HG02798 (cell line): ENCODE measurements around the gene SEC14L3.

Experiments used
- ATAC-seq: cut with Tn5 transposase; IDR thresholded peaks from one replicate; pipeline ENCODE4 v1.9.1; 2021; ENCODE audit warnings: mild to moderate bottlenecking; ENCODE audit not compliant: unreplicated experiment, poor library complexity

The SEC14L3 gene

GRCh38 chr22:30471616-30472318, at the start of gene SEC14L3:
Gene SEC14L3, minus strand, starts transcription at chr22:30472017. Its CDS starts 59 bp downstream, at chr22:30471958.
- no peak for ATAC-seq

DNA sequence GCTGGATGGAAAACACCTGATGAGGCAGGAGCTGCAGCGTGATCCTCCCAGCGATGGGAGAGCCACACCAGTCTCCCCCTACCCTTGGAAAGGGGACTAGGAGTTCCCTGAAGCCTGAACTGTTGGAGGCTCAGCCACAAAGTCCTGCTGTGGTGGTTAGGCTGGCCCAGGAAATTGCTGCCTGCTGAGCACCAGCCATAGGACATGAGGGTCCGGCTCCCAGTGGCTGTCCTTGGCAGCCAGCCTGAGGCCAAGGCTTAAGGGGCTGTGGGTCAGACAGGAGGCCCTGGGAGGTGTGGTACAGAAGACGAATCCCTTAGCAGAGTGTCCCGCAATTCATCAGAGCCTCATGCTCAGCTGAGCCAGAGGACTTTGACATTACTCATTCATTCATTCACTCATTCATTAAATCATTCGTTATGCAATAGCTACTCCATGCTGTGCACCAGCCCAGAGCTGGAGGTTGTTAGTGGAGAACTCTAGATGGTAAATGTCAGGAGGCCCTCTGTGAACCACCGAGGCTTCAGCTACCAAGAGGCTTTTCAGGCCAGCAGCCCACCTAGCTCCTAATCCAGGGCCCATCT, 48.1 kb upstream of the SEC14L3 start:
- no peak for ATAC-seq

- no peak for ATAC-seq
Observed at GRCh38 chr22:30516731-30517130, 44.9 kb upstream of the SEC14L3 start.

GRCh38 chr22:30516273-30516672, 44.5 kb upstream of the SEC14L3 start:
- ATAC-seq = no peak

GRCh38 chr22:30514252-30514651, 42.4 kb upstream of the SEC14L3 start:
- ATAC-seq = no peak

GRCh38 chr22:30513462-30513861, 41.6 kb upstream of the SEC14L3 start:
- no peak for ATAC-seq

GRCh38 chr22:30511911-30512310, 40.1 kb upstream of the SEC14L3 start:
- ATAC-seq = no peak

GRCh38 chr22:30511109-30511508, 39.3 kb upstream of the SEC14L3 start:
- no peak for ATAC-seq

GRCh38 chr22:30508216-30508615, 36.4 kb upstream of the SEC14L3 start:
- no peak for ATAC-seq

DNA sequence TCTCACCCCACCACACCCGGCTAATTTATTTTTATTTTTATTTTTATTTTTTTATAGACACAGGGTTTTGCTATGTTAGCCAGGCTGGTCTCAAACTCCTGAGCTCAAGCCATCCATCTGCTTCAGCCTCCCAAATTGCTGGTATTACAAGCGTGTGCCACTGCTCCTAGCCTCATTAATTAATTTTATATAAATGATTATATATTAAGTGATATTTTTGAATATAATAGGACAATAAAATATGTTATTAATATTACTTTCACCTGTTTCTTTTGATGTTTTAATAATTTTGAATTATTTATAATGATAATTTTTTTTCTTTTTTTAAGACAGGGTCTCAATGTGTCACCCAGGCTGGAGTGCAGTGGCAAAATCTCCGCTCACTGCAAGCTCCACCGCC, 35.9 kb upstream of the SEC14L3 start:
- no peak for ATAC-seq

DNA sequence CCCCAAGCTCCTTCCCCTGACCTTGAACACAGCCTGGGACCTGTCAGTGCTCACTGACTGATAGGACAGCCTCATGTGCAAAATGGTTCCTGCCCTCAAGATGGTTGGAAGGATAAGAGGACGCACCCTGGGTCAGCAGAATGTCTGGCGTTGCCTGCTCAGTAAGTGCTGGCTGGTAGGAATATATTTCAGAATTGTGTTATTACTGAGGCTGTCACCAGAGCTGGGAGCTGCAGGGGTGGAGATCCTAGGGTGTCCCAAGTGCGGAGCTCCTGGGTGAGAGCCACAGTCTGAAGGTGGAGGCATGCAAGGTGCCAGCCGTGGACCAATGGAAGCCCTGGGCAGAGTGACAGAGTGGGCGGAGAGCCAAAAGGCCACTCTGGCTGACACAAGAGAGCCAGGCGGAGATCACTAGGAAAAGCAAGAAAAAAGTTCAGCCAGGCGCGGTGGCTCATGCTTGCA, 34.7 kb upstream of the SEC14L3 start:
- no peak for ATAC-seq

- ATAC-seq = no peak
Observed at GRCh38 chr22:30503551-30503950, 31.7 kb upstream of the SEC14L3 start.

DNA sequence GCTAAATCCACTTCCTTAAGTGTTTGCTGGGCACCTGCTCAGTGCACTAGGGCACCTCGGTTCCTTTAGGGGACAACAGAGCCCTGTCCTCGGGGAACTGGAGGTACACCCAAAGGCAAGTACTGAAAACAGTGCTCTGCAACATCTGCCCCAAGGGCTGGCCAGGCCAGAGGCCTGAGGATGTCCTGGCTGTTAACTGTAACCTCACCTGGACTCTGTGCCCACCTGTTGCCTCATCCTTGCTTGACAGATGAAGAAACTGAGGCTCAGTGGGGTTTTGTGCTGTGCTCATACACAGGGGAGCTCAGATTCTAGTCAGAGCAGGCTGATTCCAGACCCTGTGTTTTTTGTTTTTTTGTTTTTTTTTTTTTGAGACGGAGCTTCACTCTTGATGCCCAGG, 31.1 kb upstream of the SEC14L3 start:
- ATAC-seq = no peak

DNA sequence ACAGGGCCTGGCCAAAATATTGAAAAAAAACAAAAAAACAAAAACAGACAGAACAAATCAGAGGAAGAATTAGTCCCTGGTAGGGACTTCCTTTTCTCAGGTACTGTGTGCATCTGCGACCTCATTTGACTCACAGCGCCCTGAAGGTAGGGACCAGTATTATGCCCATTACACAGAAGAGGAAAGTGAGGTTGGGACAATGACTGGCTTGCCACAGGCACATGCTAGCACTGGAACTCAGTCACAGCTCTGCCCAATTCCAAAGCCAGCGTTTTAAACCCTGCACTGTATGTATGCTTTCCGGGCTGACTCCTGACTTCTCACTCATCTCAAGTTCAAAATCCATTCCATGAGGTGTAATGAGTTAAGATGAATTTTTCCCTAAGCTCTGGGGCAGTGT, 30.3 kb upstream of the SEC14L3 start:
- ATAC-seq = no peak

- no peak for ATAC-seq
Observed at GRCh38 chr22:30500628-30501027, 28.8 kb upstream of the SEC14L3 start.

DNA sequence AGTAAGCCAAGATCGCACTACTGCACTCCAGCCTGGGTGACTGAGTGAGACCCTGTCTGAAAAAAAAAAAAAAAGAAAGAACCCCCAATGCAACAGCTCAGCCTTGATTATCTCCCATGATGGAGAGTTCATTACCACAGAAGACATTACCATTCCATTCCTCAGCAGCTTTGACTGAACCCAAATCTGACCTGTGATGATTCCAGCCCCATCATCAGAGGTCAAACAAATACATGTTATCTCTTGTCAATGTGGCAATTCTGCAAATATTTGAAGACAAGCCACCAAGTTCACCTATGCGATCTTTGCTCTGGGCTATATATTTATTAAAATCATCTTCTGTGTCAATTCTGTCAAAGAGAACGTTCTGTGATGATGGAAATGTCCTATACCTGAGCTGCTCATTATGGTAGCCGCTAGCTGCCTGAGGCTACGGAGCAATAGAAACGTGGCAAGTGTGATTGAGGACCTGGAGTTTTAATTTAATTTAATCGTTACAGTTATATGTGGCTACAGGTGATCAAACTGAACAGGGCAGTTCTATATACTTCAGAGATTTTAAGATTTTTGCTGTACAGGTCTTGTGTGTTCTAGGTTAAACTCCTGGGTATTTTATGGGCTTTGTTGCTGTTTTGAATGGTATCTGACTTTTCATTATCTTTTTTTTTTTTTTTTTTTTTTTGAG, 25.8 kb upstream of the SEC14L3 start:
- ATAC-seq = no peak

DNA sequence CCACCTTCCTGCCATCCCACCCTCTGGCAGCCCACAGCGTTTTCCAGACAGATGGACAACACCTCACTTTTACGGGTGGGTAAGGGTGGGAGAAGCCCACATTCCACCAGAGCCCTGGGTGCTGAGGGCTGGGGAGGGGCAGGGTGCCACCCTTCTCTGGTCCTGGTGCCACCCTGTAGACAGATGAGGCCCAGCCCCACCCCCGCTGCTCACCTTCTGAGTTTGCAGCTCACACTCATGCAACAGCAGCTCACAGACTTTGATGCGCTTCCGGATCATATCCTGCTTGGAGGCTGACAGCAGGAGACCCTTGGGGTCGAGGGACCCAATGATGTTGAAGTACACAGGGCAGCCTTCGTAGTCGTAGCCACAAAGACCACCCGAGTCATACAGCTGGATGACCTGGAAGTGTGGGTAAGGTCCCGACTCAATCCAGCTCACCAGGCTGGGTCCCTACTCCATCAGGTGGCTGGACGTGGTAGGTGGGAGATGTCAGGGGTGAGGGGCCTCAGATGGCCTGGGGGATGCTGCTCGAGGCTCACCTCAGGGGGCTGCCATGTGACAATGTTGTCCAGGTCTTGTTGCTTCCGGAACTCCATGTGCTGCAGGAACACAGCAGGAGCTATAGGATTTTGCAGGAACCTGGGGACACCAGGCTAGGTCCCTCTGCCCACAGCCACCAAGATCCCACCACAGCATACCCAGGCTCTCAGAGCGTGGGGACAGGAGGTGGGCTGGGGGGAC, 23.4 kb upstream of the SEC14L3 start:
- no peak for ATAC-seq

GRCh38 chr22:30492144-30492543, 20.3 kb upstream of the SEC14L3 start:
- no peak for ATAC-seq

- no peak for ATAC-seq
Observed at GRCh38 chr22:30491381-30491780, 19.6 kb upstream of the SEC14L3 start.

- no peak for ATAC-seq
Observed at GRCh38 chr22:30490399-30490798, 18.6 kb upstream of the SEC14L3 start.

DNA sequence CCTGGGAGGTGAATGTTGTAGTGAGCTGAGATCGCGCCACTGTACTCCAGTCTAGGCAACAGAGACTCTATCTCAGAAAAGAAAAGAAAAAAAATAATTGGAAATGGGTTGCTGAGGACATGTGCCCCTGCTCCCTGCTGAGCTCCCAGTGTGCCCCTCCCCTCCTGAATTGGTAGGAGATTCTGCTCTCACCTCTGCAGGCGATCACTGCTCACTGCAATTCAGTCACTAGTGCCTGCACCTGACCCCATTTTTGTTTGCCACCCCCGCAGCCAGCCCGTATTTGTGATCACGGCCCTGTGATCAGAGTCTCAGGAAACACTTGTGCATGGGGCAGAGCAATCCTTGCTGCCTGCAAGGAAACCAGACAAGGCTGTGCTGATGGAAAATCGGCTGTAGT, 16.3 kb upstream of the SEC14L3 start:
- no peak for ATAC-seq
